H9 (cell line): Measurements from ENCODE around the gene POMT2. TPM values are rescaled to one million over a fixed set of nuclear protein-coding genes. Genes with fewer than 3 reads are reported as not detected.

Source experiments
- DNase-seq: peaks from one replicate; pipeline ENCODE4 v3.0.0-alpha.2; 2017
- H2AFZ ChIP-seq: one replicate; pipeline ENCODE4 v1.6.1; 2013; ENCODE audit warnings: mild to moderate bottlenecking, low read length, control low read depth, moderate library complexity
- H2AK5ac ChIP-seq: 2 replicates; pipeline ENCODE4 v1.6.1; 2013; ENCODE audit warnings: low read length, control low read depth, mixed read lengths; ENCODE audit not compliant: insufficient read length
- H2BK120ac ChIP-seq: one replicate; pipeline ENCODE4 v1.6.1; 2013; ENCODE audit warnings: low read depth, mild to moderate bottlenecking, low read length, control low read depth, inconsistent platforms; ENCODE audit not compliant: poor library complexity, severe bottlenecking
- H2BK12ac ChIP-seq: 2 replicates; pipeline ENCODE4 v1.6.1; 2013; ENCODE audit warnings: low read length, control low read depth, mixed read lengths, low read depth; ENCODE audit not compliant: insufficient read length
- H2BK15ac ChIP-seq: 2 replicates; pipeline ENCODE4 v1.6.1; 2013; ENCODE audit warnings: low read depth, low read length, control low read depth
- H2BK20ac ChIP-seq: one replicate; pipeline ENCODE4 v1.6.1; 2013; ENCODE audit warnings: low read depth, mild to moderate bottlenecking, low read length, control low read depth, inconsistent platforms; ENCODE audit not compliant: poor library complexity, severe bottlenecking
- H2BK5ac ChIP-seq: 2 replicates; pipeline ENCODE4 v1.6.1; 2013; ENCODE audit warnings: low read length, control low read depth, mixed read lengths; ENCODE audit not compliant: insufficient read length
- H3K14ac ChIP-seq: 2 replicates; pipeline ENCODE4 v1.6.1; 2013; ENCODE audit warnings: low read length, control low read depth; ENCODE audit not compliant: insufficient read depth
- H3K18ac ChIP-seq: 2 replicates; pipeline ENCODE4 v1.6.1; 2013; ENCODE audit warnings: low read depth, mild to moderate bottlenecking, mixed read lengths, low read length, control low read depth; ENCODE audit not compliant: insufficient read length
- H3K23ac ChIP-seq: 2 replicates; pipeline ENCODE4 v1.6.1; 2013; ENCODE audit warnings: low read length, control low read depth, mixed read lengths, low read depth; ENCODE audit not compliant: insufficient read length
- H3K23me2 ChIP-seq: 2 replicates; pipeline ENCODE4 v1.6.1; 2013; ENCODE audit warnings: low read depth, mild to moderate bottlenecking, mixed read lengths, low read length, control low read depth; ENCODE audit not compliant: insufficient read length, poor library complexity, severe bottlenecking
- H3K27ac ChIP-seq: 2 replicates; pipeline ENCODE4 v1.5.1; 2013; ENCODE audit warnings: low read length, control low read depth, mixed read lengths, low read depth; ENCODE audit not compliant: insufficient read length
- H3K27me3 ChIP-seq: 2 replicates; pipeline ENCODE4 v1.6.1; 2013; ENCODE audit warnings: low read length, control low read depth, inconsistent platforms; ENCODE audit not compliant: insufficient read depth
- H3K4ac ChIP-seq: 2 replicates; pipeline ENCODE4 v1.6.1; 2013; ENCODE audit warnings: low read depth, mild to moderate bottlenecking, control low read depth, inconsistent platforms, low read length, moderate library complexity
- H3K4me1 ChIP-seq: 2 replicates; pipeline ENCODE4 v1.6.1; 2013; ENCODE audit warnings: low read length, control low read depth, inconsistent platforms; ENCODE audit not compliant: insufficient read depth
- H3K4me2 ChIP-seq: 2 replicates; pipeline ENCODE4 v1.6.1; 2013; ENCODE audit warnings: low read length, control low read depth, mixed read lengths; ENCODE audit not compliant: insufficient read length, insufficient read depth
- H3K56ac ChIP-seq: 2 replicates; pipeline ENCODE4 v1.6.1; 2013; ENCODE audit warnings: low read depth, mild to moderate bottlenecking, mixed read lengths, low read length, control low read depth; ENCODE audit not compliant: insufficient read length
- H3K79me1 ChIP-seq: 2 replicates; pipeline ENCODE4 v1.6.1; 2013; ENCODE audit warnings: low read depth, mild to moderate bottlenecking, moderate library complexity, low read length, control low read depth, inconsistent platforms; ENCODE audit not compliant: insufficient read depth, poor library complexity, severe bottlenecking
- H3K79me2 ChIP-seq: 2 replicates; pipeline ENCODE4 v1.6.1; 2013; ENCODE audit warnings: low read length, control low read depth, inconsistent platforms; ENCODE audit not compliant: insufficient read depth
- H3K9ac ChIP-seq: 2 replicates; pipeline ENCODE4 v1.6.1; 2013; ENCODE audit warnings: low read length, control low read depth, mixed read lengths; ENCODE audit not compliant: insufficient read length; ENCODE audit errors: extremely low read depth
- H3K9me3 ChIP-seq: one replicate; pipeline ENCODE4 v1.6.1; 2013; ENCODE audit warnings: low read depth, low read length, inconsistent platforms; ENCODE audit not compliant: control insufficient read depth
- H3T11ph ChIP-seq: one replicate; pipeline ENCODE4 v1.6.1; 2013; ENCODE audit warnings: mild to moderate bottlenecking, low read length, control low read depth, inconsistent platforms
- H4K20me1 ChIP-seq: one replicate; pipeline ENCODE4 v1.6.1; 2013; ENCODE audit not compliant: control insufficient read depth, insufficient read length, insufficient read depth
- H4K5ac ChIP-seq: 2 replicates; pipeline ENCODE4 v1.6.1; 2013; ENCODE audit warnings: low read depth, mild to moderate bottlenecking, mixed read lengths, low read length, control low read depth; ENCODE audit not compliant: insufficient read length
- H4K8ac ChIP-seq: replicated peaks from 2 replicates; pipeline ENCODE4 v1.6.1; 2013; ENCODE audit warnings: low read length, control low read depth, mixed read lengths, low read depth; ENCODE audit not compliant: insufficient read length
- H4K91ac ChIP-seq: 2 replicates; pipeline ENCODE4 v1.6.1; 2013; ENCODE audit warnings: low read depth, mild to moderate bottlenecking, moderate library complexity, mixed read lengths, low read length, control low read depth; ENCODE audit not compliant: insufficient read length
- H3K27ac Mint-ChIP-seq, 3 experiments: 2 replicates in 2 of 3; 3 replicates in 1 of 3; pipeline ENCODE4 v1.8.0; 2020 to 2021; ENCODE audit warnings: mixed read lengths in 3 of 3, mild to moderate bottlenecking in 1 of 3, moderate library complexity in 1 of 3
- H3K27me3 Mint-ChIP-seq: 2 replicates; pipeline ENCODE4 v1.8.0; 2021; ENCODE audit warnings: low read depth, mild to moderate bottlenecking, moderate library complexity, mixed read lengths
- H3K36me3 Mint-ChIP-seq, 3 experiments: 2 replicates in 2 of 3; 3 replicates in 1 of 3; pipeline ENCODE4 v1.8.0; 2020 to 2021; ENCODE audit warnings: low read depth in 3 of 3, mixed read lengths in 3 of 3; ENCODE audit not compliant: insufficient read depth in 1 of 3
- H3K4me1 Mint-ChIP-seq, 2 experiments: 2 replicates each; pipeline ENCODE4 v1.8.0; 2020; ENCODE audit warnings: mixed read lengths in 2 of 2
- H3K4me3 Mint-ChIP-seq, 2 experiments: 2 replicates in 1 of 2; 3 replicates in 1 of 2; pipeline ENCODE4 v1.8.0; 2020 to 2021; ENCODE audit warnings: mild to moderate bottlenecking in 2 of 2, mixed read lengths in 2 of 2, moderate library complexity in 1 of 2
- H3K9me3 Mint-ChIP-seq, 2 experiments: 2 replicates in 1 of 2; 3 replicates in 1 of 2; pipeline ENCODE4 v1.8.0; 2020; ENCODE audit warnings: mild to moderate bottlenecking in 2 of 2, mixed read lengths in 2 of 2, moderate library complexity in 1 of 2
- CTCF ChIP-seq: fragments of 200-600 bp; sonication (generic); conservative IDR thresholded peaks from 3 replicates; pipeline ENCODE4 v1.8.0; 2021; ENCODE audit warnings: antibody characterized with exemption, mild to moderate bottlenecking
- WGBS: extraction: QIAGEN DNeasy Blood & Tissue Kit; methylation state at CpG from one replicate; pipeline ENCODE4 v1.1.7; 2013; ENCODE audit warnings: missing lambda C conversion rate, low lambda C conversion rate, mixed read lengths; ENCODE audit not compliant: insufficient read length; ENCODE audit errors: extremely low coverage; 5-methylcytosine and 5-hydroxymethylcytosine counted together
- total RNA-seq: library from RNA; stranded (reverse); gene quantifications from 2 replicates; pipeline ENCODE4 v1.2.1, GENCODE V29; 2021

Gene POMT2
- total RNA-seq, 1 experiment from 2014 or later, result 25.2 TPM

GRCh38 chr14:77249286-77249685 is 71.4 kb downstream of the POMT2 start:
- Histone ChIP-seq H3K27me3 (no peaks in the 10 kb centered on the region), H3K27ac (no peak overlapping the region), H3K79me1 (no peaks in the 10 kb centered on the region), H4K91ac (no peak overlapping the region), H2AK5ac (no peak overlapping the region), H4K5ac (no peak overlapping the region), H2BK120ac (no peak overlapping the region), H2BK5ac (no peak overlapping the region), H3K4me2 (no peak overlapping the region), H4K20me1 (peaks cover 2% of the 10 kb centered on the region), H3K9ac (no peak overlapping the region), H3K56ac (no peak overlapping the region), H3K4ac (no peak overlapping the region), H2BK20ac (no peak overlapping the region), H3K23me2 (no peaks in the 10 kb centered on the region), H3K4me1 (no peaks in the 10 kb centered on the region), H2AFZ (no peak overlapping the region), H3K79me2 (no peaks in the 10 kb centered on the region), H4K8ac (no peak overlapping the region), H3K9me3 (no peaks in the 10 kb centered on the region), H3K23ac (no peak overlapping the region), H2BK15ac (no peak overlapping the region), H3T11ph (no peak overlapping the region), H3K14ac (no peak overlapping the region), H3K18ac (no peak overlapping the region), H2BK12ac (no peak overlapping the region)
- no peak for TF ChIP-seq CTCF
- Mint-ChIP-seq H3K27me3 (no peaks in the 10 kb centered on the region), H3K36me3 (no peaks in the 10 kb centered on the region), H3K4me1 (no peaks in the 10 kb centered on the region), H3K4me3 (no peak overlapping the region), H3K27ac (no peak overlapping the region), H3K9me3 (no peaks in the 10 kb centered on the region)
- no peak for DNase-seq
- no CpG with 5 or more reads among the region's 7 CpGs for WGBS
